Pulmonary artery endothelial cell (primary cell): ENCODE results near the gene TFPT. TPM values are rescaled to one million over a fixed set of nuclear protein-coding genes. Genes with fewer than 3 reads are reported as not detected.
"Not testable (repeated sequence)": the region's sequence is repeated elsewhere in the genome, so short reads cannot be mapped to it uniquely, and the experiment has no call there.

Experiments
- DNase-seq: peaks from one replicate; pipeline ENCODE4 v3.0.0-alpha.2; 2011; ENCODE audit warnings: low read depth, low spot score
- total RNA-seq: library from RNA; depleted of rRNA; stranded (reverse); fragments of >200 nt; gene quantifications from 2 replicates; pipeline ENCODE4 v1.2.3, GENCODE V29; 2014

TFPT gene
- total RNA-seq, 1 donor from 2014 or later, result 22.8 TPM

- DNase-seq, result no peak
Observed at GRCh38 chr19:54124393-54124792, 8.9 kb upstream of the TFPT start.

GRCh38 chr19:54123682-54124081 is 8.2 kb upstream of the TFPT start:
- DNase-seq, result no peak

GRCh38 chr19:54121259-54121658 is 5.8 kb upstream of the TFPT start:
- DNase-seq, result no peak

- no peak for DNase-seq
Observed at GRCh38 chr19:54114340-54115108, 933 bp downstream of the TFPT start.

GRCh38 chr19:54109651-54110050 is 5.8 kb downstream of the TFPT start:
- DNase-seq, result no peak

- DNase-seq, result no peak
Observed at GRCh38 chr19:54108496-54108895, 7.0 kb downstream of the TFPT start.

- no peak for DNase-seq
Observed at GRCh38 chr19:54107876-54108490, 7.5 kb downstream of the TFPT start.

- no peak for DNase-seq
Observed at GRCh38 chr19:54106716-54107115, 8.7 kb downstream of the TFPT start.

GRCh38 chr19:54105796-54106195 is 9.7 kb downstream of the TFPT start:
- DNase-seq, result no peak

GRCh38 chr19:54104998-54105715 is 10.3 kb downstream of the TFPT start:
- DNase-seq, result no peak

- DNase-seq, result peak; percentile 91
Observed at GRCh38 chr19:54102421-54103169, 12.9 kb downstream of the TFPT start, which contains the start of gene NDUFA3. Gene NDUFA3, plus strand, starts transcription at chr19:54102855. Its CDS starts 24 bp downstream, at chr19:54102879.

- DNase-seq, result no peak
Observed at GRCh38 chr19:54100561-54100960, 14.9 kb downstream of the TFPT start, which contains the start of gene OSCAR. Gene OSCAR, minus strand, starts transcription at chr19:54100803. Its CDS starts 11 bp downstream, at chr19:54100792.

- not testable (repeated sequence) for DNase-seq
Observed at GRCh38 chr19:54099903-54100255, 15.6 kb downstream of the TFPT start.

- DNase-seq, result no peak
Observed at GRCh38 chr19:54099190-54099902, 16.1 kb downstream of the TFPT start.

- DNase-seq, result no peak
Observed at GRCh38 chr19:54096617-54097106, 18.8 kb downstream of the TFPT start.

GRCh38 chr19:54095859-54096616 is 19.4 kb downstream of the TFPT start:
- not testable (repeated sequence) for DNase-seq

GRCh38 chr19:54095136-54095858 is 20.2 kb downstream of the TFPT start:
- DNase-seq, result no peak

- no peak for DNase-seq
Observed at GRCh38 chr19:54094426-54095000, 20.9 kb downstream of the TFPT start.

GRCh38 chr19:54084410-54084809 is 31.0 kb downstream of the TFPT start:
- DNase-seq, result no peak
